HG03521 (cell line): ENCODE data around the gene MEGF6.

ENCODE experiments used
- ATAC-seq: cut with Tn5 transposase; IDR thresholded peaks from one replicate; pipeline ENCODE4 v1.9.1; 2021; ENCODE audit warnings: mild to moderate bottlenecking, moderate library complexity; ENCODE audit not compliant: unreplicated experiment

The MEGF6 gene

GRCh38 chr1:3644273-3644672 lies 33.0 kb upstream of the MEGF6 start:
- no peak for ATAC-seq

- no peak for ATAC-seq
Measured at GRCh38 chr1:3642919-3643675, 31.8 kb upstream of the MEGF6 start.

GRCh38 chr1:3641816-3642215 lies 30.5 kb upstream of the MEGF6 start:
- ATAC-seq: no peak

GRCh38 chr1:3641046-3641760 lies 29.9 kb upstream of the MEGF6 start:
- no peak for ATAC-seq

- no peak for ATAC-seq
Measured at GRCh38 chr1:3640121-3640837, 29.0 kb upstream of the MEGF6 start.

- ATAC-seq: no peak
Measured at GRCh38 chr1:3639397-3639911, 28.1 kb upstream of the MEGF6 start.

- no peak for ATAC-seq
Measured at GRCh38 chr1:3638676-3639075, 27.4 kb upstream of the MEGF6 start.

- no peak for ATAC-seq
Measured at GRCh38 chr1:3638027-3638426, 26.7 kb upstream of the MEGF6 start.

- no peak for ATAC-seq
Measured at GRCh38 chr1:3636531-3636930, 25.2 kb upstream of the MEGF6 start.

GRCh38 chr1:3636080-3636479 lies 24.8 kb upstream of the MEGF6 start:
- ATAC-seq: no peak

- ATAC-seq: no peak
Measured at GRCh38 chr1:3634059-3634800, 22.9 kb upstream of the MEGF6 start.

GRCh38 chr1:3633344-3634058 lies 22.2 kb upstream of the MEGF6 start:
- ATAC-seq: no peak

GRCh38 chr1:3632716-3633343 lies 21.5 kb upstream of the MEGF6 start:
- no peak for ATAC-seq

- no peak for ATAC-seq
Measured at GRCh38 chr1:3632298-3632697, 21.0 kb upstream of the MEGF6 start.

- no peak for ATAC-seq
Measured at GRCh38 chr1:3631320-3632260, 20.3 kb upstream of the MEGF6 start.

GRCh38 chr1:3630914-3631313 lies 19.6 kb upstream of the MEGF6 start:
- no peak for ATAC-seq

- ATAC-seq: no peak
Measured at GRCh38 chr1:3630161-3630611, 18.9 kb upstream of the MEGF6 start.

- ATAC-seq: no peak
Measured at GRCh38 chr1:3629561-3630160, 18.4 kb upstream of the MEGF6 start.
